ENCODE results near the gene CAMK2G.

DNA sequence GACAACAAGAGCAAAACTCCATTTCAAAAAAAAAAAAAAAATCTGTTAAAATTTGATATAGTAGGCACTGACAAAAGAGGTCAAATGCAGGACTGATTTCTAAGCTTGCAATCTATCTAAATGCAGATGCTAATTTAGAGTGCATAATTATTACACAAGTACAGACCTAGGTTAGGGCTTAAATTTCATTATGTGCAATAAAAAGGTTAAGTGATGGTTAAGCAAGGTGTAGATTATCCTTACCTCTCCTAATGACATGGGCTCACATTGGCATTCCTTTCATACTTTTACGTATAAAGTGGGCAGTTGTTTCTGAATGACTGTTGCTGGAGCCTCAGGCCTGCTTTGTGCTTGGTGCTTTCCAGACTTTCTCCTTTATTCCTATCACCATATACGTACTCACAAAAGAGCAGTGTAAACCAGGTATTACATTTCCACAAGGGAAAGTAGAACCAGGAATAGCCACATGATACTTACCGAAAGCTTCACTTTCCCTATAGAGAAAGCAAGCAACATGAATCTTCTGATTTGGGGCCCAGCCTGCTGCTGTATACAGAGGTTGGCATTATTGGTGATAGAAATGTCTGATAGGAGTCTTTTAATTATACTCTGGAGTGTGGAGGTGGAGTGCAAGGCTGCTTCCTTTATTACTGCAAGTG lies 94.7 kb downstream of the CAMK2G start:
- TF ChIP-seq, protein P1, sequence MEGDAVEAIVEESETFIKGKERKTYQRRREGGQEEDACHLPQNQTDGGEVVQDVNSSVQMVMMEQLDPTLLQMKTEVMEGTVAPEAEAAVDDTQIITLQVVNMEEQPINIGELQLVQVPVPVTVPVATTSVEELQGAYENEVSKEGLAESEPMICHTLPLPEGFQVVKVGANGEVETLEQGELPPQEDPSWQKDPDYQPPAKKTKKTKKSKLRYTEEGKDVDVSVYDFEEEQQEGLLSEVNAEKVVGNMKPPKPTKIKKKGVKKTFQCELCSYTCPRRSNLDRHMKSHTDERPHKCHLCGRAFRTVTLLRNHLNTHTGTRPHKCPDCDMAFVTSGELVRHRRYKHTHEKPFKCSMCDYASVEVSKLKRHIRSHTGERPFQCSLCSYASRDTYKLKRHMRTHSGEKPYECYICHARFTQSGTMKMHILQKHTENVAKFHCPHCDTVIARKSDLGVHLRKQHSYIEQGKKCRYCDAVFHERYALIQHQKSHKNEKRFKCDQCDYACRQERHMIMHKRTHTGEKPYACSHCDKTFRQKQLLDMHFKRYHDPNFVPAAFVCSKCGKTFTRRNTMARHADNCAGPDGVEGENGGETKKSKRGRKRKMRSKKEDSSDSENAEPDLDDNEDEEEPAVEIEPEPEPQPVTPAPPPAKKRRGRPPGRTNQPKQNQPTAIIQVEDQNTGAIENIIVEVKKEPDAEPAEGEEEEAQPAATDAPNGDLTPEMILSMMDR (IDR thresholded peaks at IDR 0.05): no peak
- TF ChIP-seq POLR2AphosphoS5 (IDR thresholded peaks at IDR 0.05) (no peak), POLR2A (IDR thresholded peaks at IDR 0.05) (no peak)
